B cell (primary cell): ENCODE results near the gene SLC23A2. TPM values are rescaled to one million over a fixed set of nuclear protein-coding genes. Genes with fewer than 3 reads are reported as not detected.
A peak's percentile ranks its signal among the peaks of the same experiment; 100 is the strongest.

Source experiments
- ATAC-seq: fragments of 200-7000 bp; cut with Tn5 transposase; one replicate; pipeline ENCODE4 v1.10.0; 2021; ENCODE audit warnings: low read depth, mild to moderate bottlenecking, moderate number of reproducible peaks, moderate library complexity
- CTCF ChIA-PET: fragments of 350-600 bp; sonication (Branson Sonifier 250); formaldehyde crosslinking; loops from one replicate; lab custom pipeline; 2021; ENCODE audit warnings: antibody characterized with exemption, inconsistent platforms; lab: Charles Lee
- POLR2A ChIA-PET: fragments of 350-600 bp; sonication (Branson Sonifier 250); formaldehyde crosslinking; loops from one replicate; lab custom pipeline; 2021; ENCODE audit warnings: antibody characterized with exemption; lab: Charles Lee
- DNase-seq: peaks from one replicate; pipeline ENCODE4 v3.0.0; 2013
- H2AFZ ChIP-seq: 2 replicates; pipeline ENCODE4 v1.6.1; 2012; ENCODE audit warnings: mild to moderate bottlenecking, low read depth, low read length; ENCODE audit not compliant: insufficient read depth, poor library complexity, severe bottlenecking
- H3K27ac ChIP-seq, 2 donors: 1 replicate in 1 of 2; 2 replicates in 1 of 2; pipeline ENCODE4 v1.5.1; 2012 to 2013; ENCODE audit warnings: low read length in 2 of 2, mild to moderate bottlenecking in 2 of 2, moderate library complexity in 1 of 2
- H3K27me3 ChIP-seq, 4 experiments: fragments of 200-600 bp in 1 of 4; sonication (generic) in 1 of 4; replicated peaks in 1 of 4; 1 replicate in 2 of 4; 2 replicates in 2 of 4; pipeline versions ENCODE4 v1.6.1 to v1.7.0; 2013 to 2016; ENCODE audit warnings: low read length in 3 of 4, mild to moderate bottlenecking in 2 of 4, mixed read lengths in 1 of 4, moderate library complexity in 1 of 4; ENCODE audit not compliant: insufficient read depth in 4 of 4, control insufficient read depth in 3 of 4; ENCODE audit errors: control extremely low read depth in 1 of 4
- H3K36me3 ChIP-seq, 2 experiments: replicated peaks in 1 of 2; 1 replicate in 1 of 2; 2 replicates in 1 of 2; pipeline versions ENCODE4 v1.6.1 to v1.7.1; 2013; ENCODE audit warnings: low read length in 1 of 2; ENCODE audit not compliant: insufficient read depth in 2 of 2, control insufficient read depth in 1 of 2; ENCODE audit errors: control extremely low read depth in 1 of 2, extremely low read depth in 1 of 2
- H3K4me1 ChIP-seq, 2 donors: fragments of 200-600 bp in 1 of 2; sonication (generic) in 1 of 2; 1 replicate in 1 of 2; 2 replicates in 1 of 2; pipeline versions ENCODE4 v1.5.1 to v1.6.1; 2013 to 2017; ENCODE audit warnings: low read length in 2 of 2; ENCODE audit not compliant: control insufficient read depth in 2 of 2, insufficient read depth in 2 of 2
- H3K4me2 ChIP-seq: replicated peaks from 2 replicates; pipeline ENCODE3; 2012; ENCODE audit warnings: mild to moderate bottlenecking, low read depth, low read length; ENCODE audit not compliant: poor library complexity, severe bottlenecking
- H3K4me3 ChIP-seq, 5 experiments: fragments of 200-600 bp in 1 of 5; sonication (generic) in 1 of 5; 1 replicate in 3 of 5; 2 replicates in 2 of 5; pipeline versions ENCODE4 v1.5.1 to v1.7.0; 2011 to 2016; ENCODE audit warnings: low read length in 4 of 5, mild to moderate bottlenecking in 4 of 5, low read depth in 2 of 5, control low read depth in 1 of 5, moderate library complexity in 1 of 5; ENCODE audit not compliant: insufficient read depth in 1 of 5; ENCODE audit errors: control extremely low read depth in 1 of 5, extremely low read depth in 1 of 5
- H3K79me2 ChIP-seq: fragments of 200-600 bp; sonication (generic); one replicate; pipeline ENCODE4 v1.6.0; 2016; ENCODE audit warnings: low read length; ENCODE audit not compliant: control insufficient read depth, insufficient read depth
- H3K9ac ChIP-seq: fragments of 200-600 bp; sonication (generic); 2 replicates; pipeline ENCODE4 v1.6.1; 2017; ENCODE audit warnings: mild to moderate bottlenecking, low read length, moderate library complexity
- H3K9me3 ChIP-seq, 3 donors: one replicate each; pipeline versions ENCODE4 v1.6.1 to v1.7.1; 2013; ENCODE audit warnings: low read length in 2 of 3; ENCODE audit not compliant: control insufficient read depth in 2 of 3, insufficient read depth in 1 of 3; ENCODE audit errors: control extremely low read depth in 1 of 3
- H4K20me1 ChIP-seq: 2 replicates; pipeline ENCODE4 v1.6.0; 2012; ENCODE audit warnings: mild to moderate bottlenecking, low read length; ENCODE audit not compliant: insufficient read depth, control insufficient read depth, poor library complexity, severe bottlenecking
- H3K27ac Mint-ChIP-seq: one replicate; pipeline ENCODE4 v1.8.0; 2021; ENCODE audit warnings: mixed read lengths
- H3K27me3 Mint-ChIP-seq: one replicate; pipeline ENCODE4 v1.8.0; 2021; ENCODE audit warnings: mixed read lengths
- H3K4me1 Mint-ChIP-seq: one replicate; pipeline ENCODE4 v1.8.0; 2021; ENCODE audit warnings: mixed read lengths
- H3K4me3 Mint-ChIP-seq: one replicate; pipeline ENCODE4 v1.8.0; 2021; ENCODE audit warnings: mixed read lengths
- H3K9me3 Mint-ChIP-seq: one replicate; pipeline ENCODE4 v1.8.0; 2022; ENCODE audit warnings: mixed read lengths; ENCODE audit not compliant: insufficient read depth
- CTCF ChIP-seq: fragments of 200-600 bp; IDR thresholded peaks from one replicate; pipeline ENCODE4 v1.8.0; 2022; ENCODE audit warnings: antibody characterized with exemption, mild to moderate bottlenecking
- EZH2 ChIP-seq: IDR thresholded peaks from 2 replicates; pipeline ENCODE4 v1.6.1; 2012; ENCODE audit warnings: borderline replicate concordance, low read depth, mild to moderate bottlenecking, moderate library complexity, low read length; ENCODE audit not compliant: insufficient read depth, poor library complexity, severe bottlenecking
- WGBS: methylation state at CpG from one replicate; pipeline ENCODE4 v1.1.5; 2013; ENCODE audit warnings: missing lambda C conversion rate; ENCODE audit not compliant: insufficient coverage; 5-methylcytosine and 5-hydroxymethylcytosine counted together
- intact Hi-C: fragments of 100-400 bp; cut with micrococcal nuclease; formaldehyde crosslinking; loops from one replicate; pipeline ENCODE4 v1.10.0; 2022
- polyA plus RNA-seq: library from polyadenylated mRNA; depleted of rRNA; stranded (reverse); fragments of >200 nt; gene quantifications from 2 replicates; pipeline ENCODE4 v1.2.3, GENCODE V29; 2012
- total RNA-seq, 2 donors: library from RNA; stranded (reverse); fragments of 120-200 nt in 1 of 2; gene quantifications; 1 replicate in 1 of 2; 2 replicates in 1 of 2; pipeline versions ENCODE4 v1.2.3 to v1.2.4, GENCODE V29; 2013 to 2022

The SLC23A2 gene
- total and polyA plus RNA-seq, 2 donors (not counting 1 experiment from before 2014, with no cell fraction given) = 23.6 to 70.7 TPM

- H3K4me1 ChIP-seq = no peaks in the 10 kb centered on the region
- no peak for ATAC-seq
- no peak overlapping the region for H3K27ac ChIP-seq
- peaks cover 42% of the 10 kb centered on the region for H3K4me1 Mint-ChIP-seq
- TF ChIP-seq EZH2 (no peak), CTCF (no peak)
- ChIA-PET CTCF (interaction anchor here (1.6 kb wide), 1 partner anchor 21 kb away, joined by 3 read pairs; no protein-coding TSS in a partner anchor), POLR2A (interaction anchor here (0.6 kb wide), 1 partner anchor 70 kb away, joined by 9 read pairs; no protein-coding TSS in a partner anchor)
- H3K9ac ChIP-seq = no peak overlapping the region
- H3K27me3 ChIP-seq = no peaks in the 10 kb centered on the region
- WGBS = 100% methylated on average over 1 of the region's 3 CpGs
- H3K79me2 ChIP-seq = peaks cover 31% of the 10 kb centered on the region
- H3K36me3 ChIP-seq = peaks cover 0 to 14% of the 10 kb centered on the region in 2 experiments
- DNase-seq = no peak
- H2AFZ ChIP-seq = no peak overlapping the region
- H3K9me3 ChIP-seq = no peaks in the 10 kb centered on the region
- H3K27ac Mint-ChIP-seq = peak overlapping the region; percentile 10
- no peak overlapping the region for H3K4me2 ChIP-seq
- intact Hi-C loops = no loop called here
- H3K27me3 Mint-ChIP-seq = no peaks in the 10 kb centered on the region
- H4K20me1 ChIP-seq = peaks cover 16% of the 10 kb centered on the region
- H3K4me3 ChIP-seq = no peak overlapping the region
- H3K9me3 Mint-ChIP-seq = no peaks in the 10 kb centered on the region
- no peak overlapping the region for H3K4me3 Mint-ChIP-seq
Observed at GRCh38 chr20:4920655-4921054, 80.7 kb downstream of the SLC23A2 start.

- DNase-seq = no peak
- Histone ChIP-seq H3K27me3 (no peaks in the 10 kb centered on the region), H3K27ac (no peak overlapping the region), H3K36me3 (peaks cover 0 to 14% of the 10 kb centered on the region in 2 experiments), H3K79me2 (peaks cover 26% of the 10 kb centered on the region), H3K4me2 (no peak overlapping the region), H4K20me1 (peaks cover 16% of the 10 kb centered on the region), H3K9ac (no peak overlapping the region), H3K4me3 (no peak overlapping the region), H3K4me1 (no peaks in the 10 kb centered on the region), H3K9me3 (no peaks in the 10 kb centered on the region), H2AFZ (no peak overlapping the region)
- POLR2A ChIA-PET = no interaction called here
- no peaks in the 10 kb centered on the region for H3K9me3 Mint-ChIP-seq
- intact Hi-C loops = no loop called here
- TF ChIP-seq CTCF (no peak), EZH2 (no peak)
- CTCF ChIA-PET = interaction anchor here (1.6 kb wide), 1 partner anchor 22 kb away, joined by 3 read pairs; no protein-coding TSS in a partner anchor
- H3K4me3 Mint-ChIP-seq = no peak overlapping the region
- 97% methylated on average over 4 of the region's 6 CpGs for whole genome bisulfite sequencing
- H3K4me1 Mint-ChIP-seq = peaks cover 40% of the 10 kb centered on the region
- no peaks in the 10 kb centered on the region for H3K27me3 Mint-ChIP-seq
- no peak for ATAC-seq
- H3K27ac Mint-ChIP-seq = no peak overlapping the region
Observed at GRCh38 chr20:4920131-4920530, 81.2 kb downstream of the SLC23A2 start.
